Measurements from ENCODE around the gene MOXD1. TPM values are rescaled to one million over a fixed set of nuclear protein-coding genes. Genes with fewer than 3 reads are reported as not detected.
A peak's percentile ranks its signal among the peaks of the same experiment; 100 is the strongest.
"Not testable (repeated sequence)": the region's sequence is repeated elsewhere in the genome, so short reads cannot be mapped to it uniquely, and the experiment has no call there.

Gene MOXD1
- total RNA-seq, 1 experiment from 2014 or later = 1.5 TPM

GRCh38 chr6:132354517-132355167 is 46.6 kb downstream of the MOXD1 start:
- Histone ChIP-seq H3K4me3 (no peak overlapping the region), H3K27me3 (no peaks in the 10 kb centered on the region), H3K27ac (no peak overlapping the region), H3K36me3 (no peaks in the 10 kb centered on the region), H3K9me3 (replicated peaks) (peaks cover 3% of the 10 kb centered on the region; the same call in 1 of the 2 replicates), H3K4me1 (peaks cover 7% of the 10 kb centered on the region)
- DNase-seq = peak in 1 of 2 experiments; percentile 11

- not testable (repeated sequence) for DNase-seq; H3K9me3 ChIP-seq (replicated peaks); H3K36me3 ChIP-seq; H3K27me3 ChIP-seq; H3K27ac ChIP-seq; H3K4me1 ChIP-seq; H3K4me3 ChIP-seq
Observed at GRCh38 chr6:132351986-132352385, 49.3 kb downstream of the MOXD1 start.

GRCh38 chr6:132348231-132348630 is 53.0 kb downstream of the MOXD1 start:
- Histone ChIP-seq H3K27ac (no peak overlapping the region), H3K9me3 (replicated peaks) (peaks cover 3% of the 10 kb centered on the region), H3K4me1 (no peaks in the 10 kb centered on the region), H3K27me3 (no peaks in the 10 kb centered on the region), H3K4me3 (no peak overlapping the region), H3K36me3 (no peaks in the 10 kb centered on the region)
- DNase-seq = no peak

- Histone ChIP-seq H3K4me1 (no peaks in the 10 kb centered on the region), H3K4me3 (no peak overlapping the region), H3K36me3 (no peaks in the 10 kb centered on the region), H3K27ac (no peak overlapping the region), H3K27me3 (no peaks in the 10 kb centered on the region), H3K9me3 (replicated peaks) (no peaks in the 10 kb centered on the region; the same call in 1 of the 2 replicates)
- DNase-seq = no peak
Observed at GRCh38 chr6:132344811-132345210, 56.5 kb downstream of the MOXD1 start.

- no peaks in the 10 kb centered on the region for H3K36me3 ChIP-seq
- H3K4me3 ChIP-seq = no peak overlapping the region
- H3K27ac ChIP-seq = no peak overlapping the region
- no peaks in the 10 kb centered on the region for H3K27me3 ChIP-seq
- H3K9me3 ChIP-seq (replicated peaks) = no peaks in the 10 kb centered on the region; the same call in 1 of the 2 replicates
- no peak for DNase-seq
- H3K4me1 ChIP-seq = no peaks in the 10 kb centered on the region
Observed at GRCh38 chr6:132341646-132342045, 59.6 kb downstream of the MOXD1 start.

- DNase-seq = no peak
- Histone ChIP-seq H3K4me1 (peaks cover 11% of the 10 kb centered on the region; the same call in 1 of the 2 replicates), H3K36me3 (no peaks in the 10 kb centered on the region), H3K9me3 (replicated peaks) (peaks cover 2% of the 10 kb centered on the region; the same call in 1 of the 2 replicates), H3K27ac (peak overlapping the region; percentile 77), H3K27me3 (no peaks in the 10 kb centered on the region), H3K4me3 (peak overlapping the region; percentile 27)
Observed at GRCh38 chr6:132334521-132334885, 66.8 kb downstream of the MOXD1 start.

GRCh38 chr6:132333639-132334520 is 67.4 kb downstream of the MOXD1 start:
- peak overlapping the region; percentile 77 for H3K27ac ChIP-seq
- peak; percentile 81 to 90 for DNase-seq
- H3K9me3 ChIP-seq (replicated peaks) = peaks cover 2% of the 10 kb centered on the region; the same call in 1 of the 2 replicates
- H3K4me1 ChIP-seq = peaks cover 11% of the 10 kb centered on the region; the same call in 1 of the 2 replicates
- H3K36me3 ChIP-seq = no peaks in the 10 kb centered on the region
- peak overlapping the region; percentile 27 for H3K4me3 ChIP-seq
- H3K27me3 ChIP-seq = no peaks in the 10 kb centered on the region

GRCh38 chr6:132330759-132331158 is 70.5 kb downstream of the MOXD1 start:
- H3K9me3 ChIP-seq (replicated peaks) = peaks cover 1% of the 10 kb centered on the region; the same call in 1 of the 2 replicates
- no peaks in the 10 kb centered on the region for H3K27me3 ChIP-seq
- no peak overlapping the region for H3K27ac ChIP-seq
- no peaks in the 10 kb centered on the region for H3K36me3 ChIP-seq
- DNase-seq = no peak
- H3K4me1 ChIP-seq = peaks cover 11% of the 10 kb centered on the region; the same call in 1 of the 2 replicates
- no peak overlapping the region for H3K4me3 ChIP-seq

GRCh38 chr6:132322398-132322797 is 78.9 kb downstream of the MOXD1 start:
- DNase-seq = no peak
- Histone ChIP-seq H3K27ac (no peak overlapping the region), H3K27me3 (no peaks in the 10 kb centered on the region), H3K36me3 (no peaks in the 10 kb centered on the region), H3K4me3 (no peak overlapping the region), H3K4me1 (no peaks in the 10 kb centered on the region), H3K9me3 (replicated peaks) (no peaks in the 10 kb centered on the region)

GRCh38 chr6:132320007-132320406 is 81.3 kb downstream of the MOXD1 start:
- no peaks in the 10 kb centered on the region for H3K36me3 ChIP-seq

GRCh38 chr6:132316970-132317369 is 84.3 kb downstream of the MOXD1 start:
- H3K9me3 ChIP-seq (replicated peaks) = no peaks in the 10 kb centered on the region; the same call in 1 of the 2 replicates
- no peaks in the 10 kb centered on the region for H3K36me3 ChIP-seq
- H3K4me3 ChIP-seq = no peak overlapping the region
- no peak overlapping the region for H3K27ac ChIP-seq
- H3K27me3 ChIP-seq = no peaks in the 10 kb centered on the region
- no peak for DNase-seq
- H3K4me1 ChIP-seq = no peaks in the 10 kb centered on the region

More at GRCh38 chr6:132320007-132320406, 81.3 kb downstream of the MOXD1 start:
- no peaks in the 10 kb centered on the region for H3K27me3 ChIP-seq
- no peak for DNase-seq
- H3K27ac ChIP-seq = no peak overlapping the region
- no peaks in the 10 kb centered on the region; the same call in 1 of the 2 replicates for H3K9me3 ChIP-seq (replicated peaks)
- H3K4me1 ChIP-seq = no peaks in the 10 kb centered on the region
- no peak overlapping the region for H3K4me3 ChIP-seq

GRCh38 chr6:132314432-132314831 is 86.8 kb downstream of the MOXD1 start:
- Histone ChIP-seq H3K36me3 (no peaks in the 10 kb centered on the region), H3K4me3 (no peak overlapping the region), H3K4me1 (no peaks in the 10 kb centered on the region), H3K27me3 (no peaks in the 10 kb centered on the region), H3K27ac (no peak overlapping the region), H3K9me3 (replicated peaks) (no peaks in the 10 kb centered on the region; the same call in 1 of the 2 replicates)
- no peak for DNase-seq

GRCh38 chr6:132310921-132311320 is 90.4 kb downstream of the MOXD1 start:
- Histone ChIP-seq H3K4me1 (no peaks in the 10 kb centered on the region), H3K9me3 (replicated peaks) (peaks cover 3% of the 10 kb centered on the region; the same call in 1 of the 2 replicates), H3K27me3 (no peaks in the 10 kb centered on the region), H3K36me3 (no peaks in the 10 kb centered on the region), H3K4me3 (no peak overlapping the region), H3K27ac (no peak overlapping the region)
- no peak for DNase-seq

- not testable (repeated sequence) for H3K36me3 ChIP-seq; DNase-seq; H3K9me3 ChIP-seq (replicated peaks); H3K4me1 ChIP-seq; H3K27me3 ChIP-seq; H3K4me3 ChIP-seq; H3K27ac ChIP-seq
Observed at GRCh38 chr6:132310151-132310550, 91.1 kb downstream of the MOXD1 start.

GRCh38 chr6:132304891-132305305 is 96.4 kb downstream of the MOXD1 start:
- DNase-seq = peak; percentile 16 to 17
- no peak overlapping the region for H3K4me3 ChIP-seq
- H3K27ac ChIP-seq = no peak overlapping the region
- H3K9me3 ChIP-seq (replicated peaks) = peaks cover 7% of the 10 kb centered on the region
- H3K4me1 ChIP-seq = no peaks in the 10 kb centered on the region
- H3K36me3 ChIP-seq = no peaks in the 10 kb centered on the region
- no peaks in the 10 kb centered on the region for H3K27me3 ChIP-seq

Data from SJCRH30 (cell line).